ENCODE data around the gene INSYN1.

DNA sequence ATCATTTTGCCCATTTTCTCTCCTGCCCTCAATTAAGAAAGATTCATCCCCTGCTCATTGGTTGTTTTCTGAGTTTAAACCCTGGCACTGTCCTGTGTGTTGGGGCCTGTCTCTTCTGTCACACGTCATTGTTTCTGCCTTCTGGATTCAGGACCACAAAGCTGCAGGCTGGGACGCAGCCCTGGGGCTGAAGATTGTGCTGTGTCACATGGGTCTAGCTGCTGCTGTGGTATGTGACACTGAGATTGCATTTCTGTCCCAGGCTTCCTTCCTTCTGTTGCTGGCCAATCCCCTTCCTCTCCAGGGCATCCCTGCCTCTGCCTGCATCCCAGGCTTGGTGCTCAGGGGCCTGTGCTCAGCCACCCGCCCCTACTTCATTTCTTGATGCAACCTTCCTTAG lies 28.9 kb downstream of the INSYN1 start:
- TF ChIP-seq, protein P1, sequence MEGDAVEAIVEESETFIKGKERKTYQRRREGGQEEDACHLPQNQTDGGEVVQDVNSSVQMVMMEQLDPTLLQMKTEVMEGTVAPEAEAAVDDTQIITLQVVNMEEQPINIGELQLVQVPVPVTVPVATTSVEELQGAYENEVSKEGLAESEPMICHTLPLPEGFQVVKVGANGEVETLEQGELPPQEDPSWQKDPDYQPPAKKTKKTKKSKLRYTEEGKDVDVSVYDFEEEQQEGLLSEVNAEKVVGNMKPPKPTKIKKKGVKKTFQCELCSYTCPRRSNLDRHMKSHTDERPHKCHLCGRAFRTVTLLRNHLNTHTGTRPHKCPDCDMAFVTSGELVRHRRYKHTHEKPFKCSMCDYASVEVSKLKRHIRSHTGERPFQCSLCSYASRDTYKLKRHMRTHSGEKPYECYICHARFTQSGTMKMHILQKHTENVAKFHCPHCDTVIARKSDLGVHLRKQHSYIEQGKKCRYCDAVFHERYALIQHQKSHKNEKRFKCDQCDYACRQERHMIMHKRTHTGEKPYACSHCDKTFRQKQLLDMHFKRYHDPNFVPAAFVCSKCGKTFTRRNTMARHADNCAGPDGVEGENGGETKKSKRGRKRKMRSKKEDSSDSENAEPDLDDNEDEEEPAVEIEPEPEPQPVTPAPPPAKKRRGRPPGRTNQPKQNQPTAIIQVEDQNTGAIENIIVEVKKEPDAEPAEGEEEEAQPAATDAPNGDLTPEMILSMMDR (IDR thresholded peaks at IDR 0.05; ENCODE audit: low read depth, low read length, poor library complexity, severe bottlenecking), result no peak
- TF ChIP-seq EZH2phosphoT487 (IDR thresholded peaks at IDR 0.05; ENCODE audit: borderline replicate concordance, low read length), result no peak
